NB4 (cell line): ENCODE data around the gene PTS.

ENCODE experiments used
- MYC ChIP-seq: IDR thresholded peaks from 2 replicates; pipeline ENCODE4 v1.6.1; 2011; ENCODE audit warnings: low read depth, low read length
- POLR2A ChIP-seq: IDR thresholded peaks from 2 replicates; pipeline ENCODE4 v1.6.1; 2011; ENCODE audit warnings: mild to moderate bottlenecking; ENCODE audit not compliant: insufficient read length; ENCODE audit errors: extremely low read depth
- TF ChIP-seq, protein P1 (sequence below): IDR thresholded peaks from one replicate; pipeline ENCODE4 v1.5.1; 2012; ENCODE audit warnings: low read depth, low read length
- TF ChIP-seq, protein P2 (sequence below): IDR thresholded peaks from 2 replicates; pipeline ENCODE4 v1.6.1; 2011; ENCODE audit warnings: low read depth, low read length

DNA sequence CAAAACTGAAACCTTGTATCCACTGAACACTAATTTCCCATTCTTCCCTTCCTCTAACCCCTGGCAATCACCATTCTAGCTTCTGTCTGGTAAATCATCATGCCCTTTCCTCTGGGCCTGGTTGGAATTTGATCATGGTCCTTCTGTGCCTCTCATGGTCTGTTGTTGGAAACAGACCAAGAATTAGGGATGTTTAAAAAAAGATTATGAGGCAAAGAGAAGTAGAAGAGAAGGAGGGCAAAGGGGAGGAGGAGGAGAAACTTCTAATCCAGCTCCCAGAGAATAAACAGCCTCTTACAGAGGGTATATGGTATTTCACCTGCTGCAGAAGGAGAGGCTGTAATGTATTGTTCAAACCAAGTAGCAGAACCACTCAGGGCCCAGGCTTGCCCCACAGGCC lies 40.3 kb upstream of the PTS start:
- TF ChIP-seq POLR2A (no peak), MYC (no peak)
- TF ChIP-seq, protein P1, sequence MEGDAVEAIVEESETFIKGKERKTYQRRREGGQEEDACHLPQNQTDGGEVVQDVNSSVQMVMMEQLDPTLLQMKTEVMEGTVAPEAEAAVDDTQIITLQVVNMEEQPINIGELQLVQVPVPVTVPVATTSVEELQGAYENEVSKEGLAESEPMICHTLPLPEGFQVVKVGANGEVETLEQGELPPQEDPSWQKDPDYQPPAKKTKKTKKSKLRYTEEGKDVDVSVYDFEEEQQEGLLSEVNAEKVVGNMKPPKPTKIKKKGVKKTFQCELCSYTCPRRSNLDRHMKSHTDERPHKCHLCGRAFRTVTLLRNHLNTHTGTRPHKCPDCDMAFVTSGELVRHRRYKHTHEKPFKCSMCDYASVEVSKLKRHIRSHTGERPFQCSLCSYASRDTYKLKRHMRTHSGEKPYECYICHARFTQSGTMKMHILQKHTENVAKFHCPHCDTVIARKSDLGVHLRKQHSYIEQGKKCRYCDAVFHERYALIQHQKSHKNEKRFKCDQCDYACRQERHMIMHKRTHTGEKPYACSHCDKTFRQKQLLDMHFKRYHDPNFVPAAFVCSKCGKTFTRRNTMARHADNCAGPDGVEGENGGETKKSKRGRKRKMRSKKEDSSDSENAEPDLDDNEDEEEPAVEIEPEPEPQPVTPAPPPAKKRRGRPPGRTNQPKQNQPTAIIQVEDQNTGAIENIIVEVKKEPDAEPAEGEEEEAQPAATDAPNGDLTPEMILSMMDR, result no peak
- TF ChIP-seq, protein P2, sequence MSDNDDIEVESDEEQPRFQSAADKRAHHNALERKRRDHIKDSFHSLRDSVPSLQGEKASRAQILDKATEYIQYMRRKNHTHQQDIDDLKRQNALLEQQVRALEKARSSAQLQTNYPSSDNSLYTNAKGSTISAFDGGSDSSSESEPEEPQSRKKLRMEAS, result no peak
